PFSK-1 (cell line): ENCODE results near the gene IDI2.

ENCODE experiments used
- FOXP2 ChIP-seq: optimal IDR thresholded peaks from 2 replicates; pipeline ENCODE3; 2011; ENCODE audit warnings: borderline replicate concordance, control low read depth, inconsistent platforms; ENCODE audit not compliant: insufficient read depth; ENCODE audit errors: extremely low read length, extremely low read depth
- POLR2AphosphoS5 ChIP-seq: IDR thresholded peaks from 2 replicates; pipeline ENCODE4 v1.6.1; 2012; ENCODE audit warnings: low read depth, mild to moderate bottlenecking, control low read depth, low read length, moderate library complexity
- REST ChIP-seq, 2 experiments: IDR thresholded peaks; 2 replicates each; pipeline versions ENCODE4 v1.6.1 to v1.8.0; 2011 to 2012; ENCODE audit warnings: low read depth in 2 of 2, low read length in 2 of 2, control low read depth in 1 of 2, inconsistent platforms in 1 of 2, mild to moderate bottlenecking in 1 of 2, moderate library complexity in 1 of 2; ENCODE audit not compliant: insufficient read depth in 1 of 2
- SIN3A ChIP-seq: IDR thresholded peaks from 2 replicates; pipeline ENCODE4 v1.6.1; 2012; ENCODE audit warnings: mild to moderate bottlenecking, low read length, moderate library complexity, borderline replicate concordance; ENCODE audit not compliant: insufficient read depth
- TAF1 ChIP-seq: IDR thresholded peaks from 2 replicates; pipeline ENCODE4 v1.6.1; 2012; ENCODE audit warnings: low read length, control low read depth, borderline replicate concordance; ENCODE audit not compliant: insufficient read depth

Gene IDI2

GRCh38 chr10:1020460-1020859 is 5.2 kb downstream of the IDI2 start:
- no peak for TF ChIP-seq TAF1
- no peak for TF ChIP-seq SIN3A
- TF ChIP-seq REST (IDR thresholded peaks at IDR 0.05; ENCODE audit: insufficient read depth in 1 of 2, low read depth in 2 of 2, low read length in 2 of 2), result no peak
- TF ChIP-seq FOXP2, result no peak

GRCh38 chr10:1019362-1019761 is 6.3 kb downstream of the IDI2 start:
- TF ChIP-seq TAF1 (no peak), SIN3A (no peak), POLR2AphosphoS5 (no peak), REST (IDR thresholded peaks at IDR 0.05; ENCODE audit: insufficient read depth in 1 of 2, low read depth in 2 of 2, low read length in 2 of 2) (no peak), FOXP2 (no peak)

- TF ChIP-seq REST (IDR thresholded peaks at IDR 0.05; ENCODE audit: insufficient read depth in 1 of 2, low read depth in 2 of 2, low read length in 2 of 2) (no peak), SIN3A (no peak), TAF1 (no peak), POLR2AphosphoS5 (no peak)
Observed at GRCh38 chr10:1015688-1016087, 10.0 kb downstream of the IDI2 start.

DNA sequence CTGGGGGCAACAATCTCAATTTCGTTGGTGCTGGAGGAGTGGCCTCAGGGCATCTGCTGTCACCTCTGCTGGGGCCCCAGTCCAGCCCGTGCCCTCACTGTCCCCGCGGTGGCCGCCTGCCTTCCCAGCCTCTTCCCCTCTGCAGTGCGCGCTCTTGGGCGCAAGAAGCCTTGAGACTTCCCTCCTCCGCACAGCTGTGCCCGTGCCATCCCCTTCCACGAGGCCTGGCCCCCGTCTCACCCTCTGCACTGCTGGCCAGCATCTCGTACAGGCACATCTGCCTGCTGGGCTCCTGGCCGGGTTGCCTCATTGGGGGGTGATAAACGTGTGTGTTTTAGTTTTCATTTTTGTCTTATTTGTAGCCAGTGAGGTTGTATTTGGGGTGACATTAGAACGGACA is 14.0 kb downstream of the IDI2 start:
- no peak for TF ChIP-seq REST (IDR thresholded peaks at IDR 0.05; ENCODE audit: insufficient read depth in 1 of 2, low read depth in 2 of 2, low read length in 2 of 2)
- no peak for TF ChIP-seq SIN3A
- TF ChIP-seq TAF1, result no peak

- TF ChIP-seq FOXP2, result no peak
- TF ChIP-seq POLR2AphosphoS5, result no peak
- no peak for TF ChIP-seq SIN3A
- no peak for TF ChIP-seq REST (IDR thresholded peaks at IDR 0.05; ENCODE audit: insufficient read depth in 1 of 2, low read depth in 2 of 2, low read length in 2 of 2)
- no peak for TF ChIP-seq TAF1
Observed at GRCh38 chr10:1010703-1011102, 15.0 kb downstream of the IDI2 start.
